OCI-LY3 (cell line): ENCODE measurements around the gene TPO.

Source experiments
- EZH2phosphoT487 ChIP-seq: fragments of 200-600 bp; shearing (Covaris generic); IDR thresholded peaks from 2 replicates; pipeline ENCODE4 v1.6.1; 2018; ENCODE audit warnings: antibody characterized with exemption, mixed run types, low read depth
- TF ChIP-seq, protein P1 (sequence below): fragments of 200-600, 300-600 bp; sonication (generic); IDR thresholded peaks from 2 replicates; pipeline ENCODE4 v1.5.1; 2014; ENCODE audit warnings: antibody characterized with exemption, low read length, low read depth

DNA sequence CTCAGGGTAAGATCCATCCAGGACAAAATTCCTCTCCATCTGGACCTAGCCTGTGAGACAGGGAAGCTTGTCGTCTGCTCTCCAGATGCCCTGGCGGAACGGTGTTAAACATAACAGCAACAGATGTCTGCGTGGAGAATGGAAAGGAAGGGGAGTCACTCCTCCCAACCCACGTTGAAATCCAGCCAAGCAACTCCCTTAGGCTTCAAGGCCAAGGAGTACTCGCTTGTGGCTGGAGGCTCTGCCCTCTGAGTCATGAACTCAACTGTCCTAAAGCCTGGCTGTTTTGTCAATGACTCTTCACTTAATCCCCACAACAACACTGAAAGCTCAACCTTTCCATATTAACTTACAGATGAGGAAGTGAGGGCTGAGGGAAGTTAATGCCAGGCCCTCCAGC, 42.2 kb downstream of the TPO start:
- TF ChIP-seq EZH2phosphoT487 = no peak
- TF ChIP-seq, protein P1, sequence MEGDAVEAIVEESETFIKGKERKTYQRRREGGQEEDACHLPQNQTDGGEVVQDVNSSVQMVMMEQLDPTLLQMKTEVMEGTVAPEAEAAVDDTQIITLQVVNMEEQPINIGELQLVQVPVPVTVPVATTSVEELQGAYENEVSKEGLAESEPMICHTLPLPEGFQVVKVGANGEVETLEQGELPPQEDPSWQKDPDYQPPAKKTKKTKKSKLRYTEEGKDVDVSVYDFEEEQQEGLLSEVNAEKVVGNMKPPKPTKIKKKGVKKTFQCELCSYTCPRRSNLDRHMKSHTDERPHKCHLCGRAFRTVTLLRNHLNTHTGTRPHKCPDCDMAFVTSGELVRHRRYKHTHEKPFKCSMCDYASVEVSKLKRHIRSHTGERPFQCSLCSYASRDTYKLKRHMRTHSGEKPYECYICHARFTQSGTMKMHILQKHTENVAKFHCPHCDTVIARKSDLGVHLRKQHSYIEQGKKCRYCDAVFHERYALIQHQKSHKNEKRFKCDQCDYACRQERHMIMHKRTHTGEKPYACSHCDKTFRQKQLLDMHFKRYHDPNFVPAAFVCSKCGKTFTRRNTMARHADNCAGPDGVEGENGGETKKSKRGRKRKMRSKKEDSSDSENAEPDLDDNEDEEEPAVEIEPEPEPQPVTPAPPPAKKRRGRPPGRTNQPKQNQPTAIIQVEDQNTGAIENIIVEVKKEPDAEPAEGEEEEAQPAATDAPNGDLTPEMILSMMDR = no peak
